Measurements from ENCODE around the gene TMEM18.

Gene TMEM18

GRCh38 chr2:643334-643733 lies 33.9 kb downstream of the TMEM18 start:
- H3K27me3 ChIP-seq = no peaks in the 10 kb centered on the region

GRCh38 chr2:641872-642815 lies 35.1 kb downstream of the TMEM18 start:
- no peak for TF ChIP-seq Cebpa-rat (IDR thresholded peaks at IDR 0.05)
- no peak overlapping the region for H3K27ac ChIP-seq
- no peak overlapping the region for H3K4me2 ChIP-seq
- peaks cover 0 to 5% (median 0%) of the 10 kb centered on the region in 11 experiments; a peak in 2 of 22 replicates for H3K9me3 ChIP-seq (replicated peaks in 1 of 11)
- H3K27me3 ChIP-seq = no peaks in the 10 kb centered on the region
- peaks cover 0 to 15% (median 8%) of the 10 kb centered on the region in 10 experiments; a peak in 6 of 20 replicates for H3K4me1 ChIP-seq
- no peaks in the 10 kb centered on the region for H3K36me3 ChIP-seq
- H4K20me1 ChIP-seq = no peaks in the 10 kb centered on the region
- no peak overlapping the region for H3K4me3 ChIP-seq
- H3K9ac ChIP-seq = no peak overlapping the region

More at GRCh38 chr2:643334-643733, 33.9 kb downstream of the TMEM18 start:
- Histone ChIP-seq H3K4me2 (no peak overlapping the region), H3K4me3 (no peak overlapping the region), H3K4me1 (peaks cover 0 to 6% (median 0%) of the 10 kb centered on the region in 10 experiments; a peak in 2 of 20 replicates), H3K36me3 (no peaks in the 10 kb centered on the region), H4K20me1 (no peaks in the 10 kb centered on the region), H3K9me3 (replicated peaks in 1 of 11) (peaks cover 0 to 5% (median 0%) of the 10 kb centered on the region in 11 experiments; a peak in 2 of 22 replicates), H3K27ac (no peak overlapping the region), H3K9ac (no peak overlapping the region)
- TF ChIP-seq Cebpa-rat (IDR thresholded peaks at IDR 0.05) = no peak

GRCh38 chr2:641164-641871 lies 35.9 kb downstream of the TMEM18 start:
- Histone ChIP-seq H3K9ac (no peak overlapping the region), H3K27me3 (peaks cover 0 to 6% (median 0%) of the 10 kb centered on the region in 11 experiments; a peak in 7 of 22 replicates), H3K27ac (no peak overlapping the region), H3K36me3 (no peaks in the 10 kb centered on the region), H3K4me1 (peaks cover 1 to 18% (median 14%) of the 10 kb centered on the region in 10 experiments; a peak in 19 of 20 replicates), H3K4me3 (no peak overlapping the region), H3K4me2 (no peak overlapping the region), H3K9me3 (replicated peaks in 1 of 11) (peaks cover 0 to 5% (median 0%) of the 10 kb centered on the region in 11 experiments; a peak in 2 of 22 replicates), H4K20me1 (no peaks in the 10 kb centered on the region)
- no peak for TF ChIP-seq Cebpa-rat (IDR thresholded peaks at IDR 0.05)

GRCh38 chr2:639703-640102 lies 37.5 kb downstream of the TMEM18 start:
- no peaks in the 10 kb centered on the region for H4K20me1 ChIP-seq
- no peak overlapping the region for H3K4me2 ChIP-seq
- H3K27me3 ChIP-seq = peaks cover 0 to 18% (median 0%) of the 10 kb centered on the region in 11 experiments; a peak in 7 of 22 replicates
- peaks cover 5 to 34% (median 27%) of the 10 kb centered on the region in 10 experiments; a peak in 19 of 20 replicates for H3K4me1 ChIP-seq
- H3K4me3 ChIP-seq = no peak overlapping the region
- H3K9me3 ChIP-seq (replicated peaks in 1 of 11) = peaks cover 0 to 5% (median 0%) of the 10 kb centered on the region in 11 experiments; a peak in 2 of 22 replicates
- no peak for TF ChIP-seq Cebpa-rat (IDR thresholded peaks at IDR 0.05)
- no peaks in the 10 kb centered on the region for H3K36me3 ChIP-seq
- H3K27ac ChIP-seq = no peak overlapping the region
- no peak overlapping the region for H3K9ac ChIP-seq

- TF ChIP-seq Cebpa-rat (IDR thresholded peaks at IDR 0.05) = no peak
- Histone ChIP-seq H3K9ac (no peak overlapping the region), H3K4me1 (peaks cover 5 to 47% (median 39%) of the 10 kb centered on the region in 10 experiments; a peak in 19 of 20 replicates), H4K20me1 (no peaks in the 10 kb centered on the region), H3K9me3 (replicated peaks in 1 of 11) (peaks cover 0 to 5% (median 0%) of the 10 kb centered on the region in 11 experiments; a peak in 2 of 22 replicates), H3K36me3 (no peaks in the 10 kb centered on the region), H3K4me3 (no peak overlapping the region), H3K27me3 (peaks cover 0 to 18% (median 0%) of the 10 kb centered on the region in 11 experiments; a peak in 7 of 22 replicates), H3K4me2 (peak overlapping the region in 5 of 11 experiments; percentile 80 to 96 (median 91); a peak in 6 of 22 replicates), H3K27ac (no peak overlapping the region)
Observed at GRCh38 chr2:637804-638203, 39.4 kb downstream of the TMEM18 start.

- no peak overlapping the region for H3K27ac ChIP-seq
Observed at GRCh38 chr2:637406-637776, 39.8 kb downstream of the TMEM18 start.

GRCh38 chr2:636641-637405 lies 40.4 kb downstream of the TMEM18 start:
- peak overlapping the region; percentile 80 to 96 (median 90) for H3K4me2 ChIP-seq
- no peaks in the 10 kb centered on the region for H3K36me3 ChIP-seq
- H3K9ac ChIP-seq = peak overlapping the region; percentile 17 to 68 (median 56); a peak in 18 of 22 replicates
- H3K4me1 ChIP-seq = peaks cover 5 to 47% (median 39%) of the 10 kb centered on the region in 10 experiments; a peak in 19 of 20 replicates
- H4K20me1 ChIP-seq = no peaks in the 10 kb centered on the region
- peaks cover 0 to 18% (median 0%) of the 10 kb centered on the region in 11 experiments; a peak in 7 of 22 replicates for H3K27me3 ChIP-seq
- peak in 1 of 11 experiments; percentile 33; a peak in 1 of 22 replicates for TF ChIP-seq Cebpa-rat (IDR thresholded peaks at IDR 0.05)
- H3K27ac ChIP-seq = peak overlapping the region in 8 of 11 experiments; percentile 28 to 60 (median 48); a peak in 14 of 22 replicates
- peaks cover 0 to 5% (median 0%) of the 10 kb centered on the region in 11 experiments; a peak in 3 of 22 replicates for H3K9me3 ChIP-seq (replicated peaks in 1 of 11)
- H3K4me3 ChIP-seq = peak overlapping the region; percentile 24 to 60 (median 48); a peak in 18 of 20 replicates

More at GRCh38 chr2:637406-637776, 39.8 kb downstream of the TMEM18 start:
- H3K9ac ChIP-seq = peak overlapping the region in 1 of 11 experiments; percentile 23; a peak in 1 of 22 replicates
- H3K27me3 ChIP-seq = peaks cover 0 to 18% (median 0%) of the 10 kb centered on the region in 11 experiments; a peak in 7 of 22 replicates
- H3K4me1 ChIP-seq = peaks cover 5 to 47% (median 39%) of the 10 kb centered on the region in 10 experiments; a peak in 19 of 20 replicates
- no peaks in the 10 kb centered on the region for H3K36me3 ChIP-seq
- H3K4me3 ChIP-seq = no peak overlapping the region
- peak overlapping the region in 7 of 11 experiments; percentile 80 to 96 (median 90); a peak in 7 of 22 replicates for H3K4me2 ChIP-seq
- TF ChIP-seq Cebpa-rat (IDR thresholded peaks at IDR 0.05) = no peak
- H4K20me1 ChIP-seq = no peaks in the 10 kb centered on the region
- H3K9me3 ChIP-seq (replicated peaks in 1 of 11) = peaks cover 0 to 5% (median 0%) of the 10 kb centered on the region in 11 experiments; a peak in 2 of 22 replicates
